GM23338 (cell line): Measurements from ENCODE around the gene ACADS. TPM values are rescaled to one million over a fixed set of nuclear protein-coding genes. Genes with fewer than 3 reads are reported as not detected.

Experiments
- ATAC-seq: fragments of 200-7000 bp; cut with Tn5 transposase; 3 replicates; pipeline ENCODE4 v1.9.1; 2020
- DNase-seq: peaks from one replicate; pipeline ENCODE4 v3.0.0-alpha.2; 2015; ENCODE audit warnings: low spot score
- H2AFZ ChIP-seq: fragments of 200-600 bp; sonication (generic); 2 replicates; pipeline ENCODE4 v1.8.0; 2016; ENCODE audit warnings: antibody characterized with exemption, mild to moderate bottlenecking, moderate library complexity
- H3F3A ChIP-seq: fragments of 200-600 bp; sonication (generic); replicated peaks from 2 replicates; pipeline ENCODE4 v1.8.0; 2017; ENCODE audit warnings: antibody characterized with exemption, mixed run types, low read depth
- H3K27ac ChIP-seq: fragments of 200-600 bp; sonication (generic); 2 replicates; pipeline ENCODE4 v1.6.1; 2016; ENCODE audit warnings: low read depth
- H3K27me3 ChIP-seq: fragments of 200-600 bp; sonication (generic); 2 replicates; pipeline ENCODE4 v1.8.0; 2016; ENCODE audit warnings: mild to moderate bottlenecking, mixed run types, moderate library complexity; ENCODE audit not compliant: insufficient read depth
- H3K36me3 ChIP-seq: fragments of 200-600 bp; sonication (generic); 2 replicates; pipeline ENCODE4 v1.8.0; 2016; ENCODE audit warnings: mild to moderate bottlenecking; ENCODE audit not compliant: insufficient read depth
- H3K4me1 ChIP-seq: fragments of 200-600 bp; sonication (generic); 2 replicates; pipeline ENCODE4 v1.8.0; 2016; ENCODE audit warnings: mild to moderate bottlenecking, moderate library complexity; ENCODE audit not compliant: insufficient read depth
- H3K4me2 ChIP-seq: fragments of 200-600 bp; sonication (generic); 2 replicates; pipeline ENCODE4 v1.7.1; 2017; ENCODE audit warnings: mixed run types
- H3K4me3 ChIP-seq: fragments of 200-600 bp; sonication (generic); 2 replicates; pipeline ENCODE4 v1.6.1; 2016; ENCODE audit warnings: mixed run types
- H3K79me2 ChIP-seq: fragments of 200-600 bp; sonication (generic); replicated peaks from 2 replicates; pipeline ENCODE4 v1.8.0; 2017; ENCODE audit warnings: mild to moderate bottlenecking; ENCODE audit not compliant: insufficient read depth
- H3K9me2 ChIP-seq: fragments of 200-600 bp; sonication (generic); 2 replicates; pipeline ENCODE4 v1.8.0; 2017; ENCODE audit not compliant: insufficient read depth
- H4K20me1 ChIP-seq: fragments of 200-600 bp; sonication (generic); replicated peaks from 2 replicates; pipeline ENCODE4 v1.8.0; 2017; ENCODE audit warnings: mild to moderate bottlenecking; ENCODE audit not compliant: insufficient read depth
- H3K27ac Mint-ChIP-seq: 2 replicates; pipeline ENCODE4 v1.8.0; 2020; ENCODE audit warnings: inconsistent platforms, mild to moderate bottlenecking, moderate library complexity, mixed read lengths
- H3K27me3 Mint-ChIP-seq: 3 replicates; pipeline ENCODE4 v1.8.0; 2022; ENCODE audit warnings: low read depth, mild to moderate bottlenecking, moderate library complexity, mixed read lengths, inconsistent platforms; ENCODE audit not compliant: insufficient read depth, poor library complexity
- H3K36me3 Mint-ChIP-seq: 3 replicates; pipeline ENCODE4 v1.8.0; 2021; ENCODE audit warnings: low read depth, mild to moderate bottlenecking, inconsistent platforms, moderate library complexity, mixed read lengths
- H3K4me1 Mint-ChIP-seq: 3 replicates; pipeline ENCODE4 v1.8.0; 2020; ENCODE audit warnings: mild to moderate bottlenecking, inconsistent platforms, mixed read lengths
- H3K4me3 Mint-ChIP-seq: 3 replicates; pipeline ENCODE4 v1.8.0; 2021; ENCODE audit warnings: moderate library complexity, mild to moderate bottlenecking, inconsistent platforms, mixed read lengths
- H3K9me3 Mint-ChIP-seq: 3 replicates; pipeline ENCODE4 v1.8.0; 2020; ENCODE audit warnings: moderate library complexity, mild to moderate bottlenecking, inconsistent platforms, mixed read lengths
- CREB1 ChIP-seq: fragments of 250-450 bp; sonication (Bioruptor Pico); IDR thresholded peaks from 2 replicates; pipeline ENCODE4 v1.5.0; 2020; ENCODE audit warnings: low read depth, mild to moderate bottlenecking, moderate library complexity
- CTCF ChIP-seq, 2 experiments: fragments of 200-600 bp in 1 of 2; sonication (generic) in 1 of 2; conservative IDR thresholded peaks; 2 replicates each; pipeline versions ENCODE4 v1.5.1 to v1.6.1; 2016 to 2017; ENCODE audit warnings: antibody characterized with exemption in 2 of 2, low read depth in 2 of 2, mild to moderate bottlenecking in 2 of 2, moderate library complexity in 1 of 2
- EZH2 ChIP-seq: fragments of 200-600 bp; sonication (generic); IDR thresholded peaks from one replicate; pipeline ENCODE4 v1.8.0; 2017; ENCODE audit warnings: antibody characterized with exemption, mild to moderate bottlenecking, low read depth; ENCODE audit not compliant: unreplicated experiment
- EZH2phosphoT487 ChIP-seq: fragments of 200-600 bp; sonication (generic); IDR thresholded peaks from one replicate; pipeline ENCODE4 v1.8.1; 2018; ENCODE audit warnings: antibody characterized with exemption; ENCODE audit not compliant: unreplicated experiment
- JUNB ChIP-seq: IDR thresholded peaks from one replicate; pipeline ENCODE4 v1.6.1; 2016; ENCODE audit warnings: antibody characterized with exemption; ENCODE audit not compliant: unreplicated experiment
- NANOG ChIP-seq: IDR thresholded peaks from 2 replicates; pipeline ENCODE4 v1.6.1; 2016; ENCODE audit warnings: antibody characterized with exemption, borderline replicate concordance
- POLR2AphosphoS5 ChIP-seq: IDR thresholded peaks from 2 replicates; pipeline ENCODE4 v1.6.1; 2016; ENCODE audit warnings: antibody characterized with exemption, low read depth
- REST ChIP-seq: IDR thresholded peaks from one replicate; pipeline ENCODE4 v1.6.1; 2018; ENCODE audit warnings: antibody characterized with exemption; ENCODE audit not compliant: unreplicated experiment
- STAT1 ChIP-seq: IDR thresholded peaks from one replicate; pipeline ENCODE4 v1.6.1; 2016; ENCODE audit warnings: antibody characterized with exemption; ENCODE audit not compliant: unreplicated experiment
- ZNF114 ChIP-seq: fragments of 250-450 bp; sonication (Bioruptor Pico); IDR thresholded peaks from 2 replicates; pipeline ENCODE4 v1.5.0; 2020; ENCODE audit warnings: mild to moderate bottlenecking, moderate library complexity
- ZNF331 ChIP-seq: fragments of 250-450 bp; sonication (Bioruptor Pico); IDR thresholded peaks from 2 replicates; pipeline ENCODE4 v1.5.0; 2020; ENCODE audit warnings: low read depth, mild to moderate bottlenecking, moderate library complexity
- polyA plus RNA-seq: library from polyadenylated mRNA; unstranded; fragments of >200 nt; fragmentation: Nextera tagmentation; extraction: Ambion mirVana; gene quantifications from 2 replicates; pipeline ENCODE4 v1.2.1, GENCODE V29; 2016
- total RNA-seq: library from RNA; depleted of rRNA; stranded (reverse); fragments of >200 nt; shearing (Covaris generic); gene quantifications from 2 replicates; pipeline ENCODE4 v1.2.3, GENCODE V29; 2014
- TF ChIP-seq, protein P1 (sequence below): fragments of 250-450 bp; sonication (Bioruptor Pico); IDR thresholded peaks from 2 replicates; pipeline ENCODE4 v1.5.0; 2020; ENCODE audit warnings: mild to moderate bottlenecking, moderate library complexity
- TF ChIP-seq, protein P2 (sequence below): IDR thresholded peaks from 2 replicates; pipeline ENCODE4 v1.6.1; 2016; ENCODE audit warnings: antibody characterized with exemption

Gene ACADS
- total and polyA plus RNA-seq, 2 experiments from 2014 or later, result 3.1 to 5.7 TPM

DNA sequence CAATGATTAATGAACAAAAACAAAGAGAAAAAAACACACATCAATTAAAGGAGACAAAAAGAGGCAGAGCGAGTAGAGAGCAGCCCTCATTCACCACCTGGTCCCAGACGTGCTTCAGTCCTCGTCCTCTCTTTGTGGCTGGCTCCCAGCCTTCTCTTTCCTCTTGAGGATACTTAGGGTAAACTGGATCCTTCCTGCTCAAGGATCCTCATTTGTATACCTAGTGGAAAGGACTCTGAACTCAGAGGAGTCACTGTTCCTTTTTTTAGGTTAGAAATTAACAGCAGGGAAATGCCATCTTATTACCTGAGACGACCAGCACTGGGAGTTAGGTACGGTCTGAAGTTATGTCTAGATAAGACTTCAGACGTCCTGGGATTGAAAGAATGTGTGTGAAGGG, 29.0 kb upstream of the ACADS start (continued):
- TF ChIP-seq STAT1, result no peak

GRCh38 chr12:120697344-120697743, 28.3 kb upstream of the ACADS start:
- Mint-ChIP-seq H3K27ac (no peak overlapping the region), H3K9me3 (no peaks in the 10 kb centered on the region), H3K27me3 (peaks cover 3% of the 10 kb centered on the region), H3K4me1 (peaks cover 21% of the 10 kb centered on the region), H3K36me3 (peaks cover 79% of the 10 kb centered on the region), H3K4me3 (no peak overlapping the region)
- no peak for ATAC-seq
- Histone ChIP-seq H3K4me1 (peaks cover 22% of the 10 kb centered on the region), H4K20me1 (peaks cover 34% of the 10 kb centered on the region), H3K9me2 (no peaks in the 10 kb centered on the region), H3K4me3 (no peak overlapping the region), H3K36me3 (peaks cover 56% of the 10 kb centered on the region), H3F3A (peaks cover 12% of the 10 kb centered on the region; the same call in 1 of the 2 replicates), H2AFZ (no peak overlapping the region), H3K79me2 (peaks cover 54% of the 10 kb centered on the region), H3K27ac (no peak overlapping the region), H3K4me2 (no peak overlapping the region), H3K27me3 (no peaks in the 10 kb centered on the region)
- no peak for DNase-seq
- TF ChIP-seq STAT1, result no peak
- TF ChIP-seq EZH2phosphoT487, result no peak
- TF ChIP-seq EZH2, result no peak
- TF ChIP-seq NANOG, result no peak
- TF ChIP-seq CREB1 (CRISPR knock-in tag), result no peak
- TF ChIP-seq, protein P1, sequence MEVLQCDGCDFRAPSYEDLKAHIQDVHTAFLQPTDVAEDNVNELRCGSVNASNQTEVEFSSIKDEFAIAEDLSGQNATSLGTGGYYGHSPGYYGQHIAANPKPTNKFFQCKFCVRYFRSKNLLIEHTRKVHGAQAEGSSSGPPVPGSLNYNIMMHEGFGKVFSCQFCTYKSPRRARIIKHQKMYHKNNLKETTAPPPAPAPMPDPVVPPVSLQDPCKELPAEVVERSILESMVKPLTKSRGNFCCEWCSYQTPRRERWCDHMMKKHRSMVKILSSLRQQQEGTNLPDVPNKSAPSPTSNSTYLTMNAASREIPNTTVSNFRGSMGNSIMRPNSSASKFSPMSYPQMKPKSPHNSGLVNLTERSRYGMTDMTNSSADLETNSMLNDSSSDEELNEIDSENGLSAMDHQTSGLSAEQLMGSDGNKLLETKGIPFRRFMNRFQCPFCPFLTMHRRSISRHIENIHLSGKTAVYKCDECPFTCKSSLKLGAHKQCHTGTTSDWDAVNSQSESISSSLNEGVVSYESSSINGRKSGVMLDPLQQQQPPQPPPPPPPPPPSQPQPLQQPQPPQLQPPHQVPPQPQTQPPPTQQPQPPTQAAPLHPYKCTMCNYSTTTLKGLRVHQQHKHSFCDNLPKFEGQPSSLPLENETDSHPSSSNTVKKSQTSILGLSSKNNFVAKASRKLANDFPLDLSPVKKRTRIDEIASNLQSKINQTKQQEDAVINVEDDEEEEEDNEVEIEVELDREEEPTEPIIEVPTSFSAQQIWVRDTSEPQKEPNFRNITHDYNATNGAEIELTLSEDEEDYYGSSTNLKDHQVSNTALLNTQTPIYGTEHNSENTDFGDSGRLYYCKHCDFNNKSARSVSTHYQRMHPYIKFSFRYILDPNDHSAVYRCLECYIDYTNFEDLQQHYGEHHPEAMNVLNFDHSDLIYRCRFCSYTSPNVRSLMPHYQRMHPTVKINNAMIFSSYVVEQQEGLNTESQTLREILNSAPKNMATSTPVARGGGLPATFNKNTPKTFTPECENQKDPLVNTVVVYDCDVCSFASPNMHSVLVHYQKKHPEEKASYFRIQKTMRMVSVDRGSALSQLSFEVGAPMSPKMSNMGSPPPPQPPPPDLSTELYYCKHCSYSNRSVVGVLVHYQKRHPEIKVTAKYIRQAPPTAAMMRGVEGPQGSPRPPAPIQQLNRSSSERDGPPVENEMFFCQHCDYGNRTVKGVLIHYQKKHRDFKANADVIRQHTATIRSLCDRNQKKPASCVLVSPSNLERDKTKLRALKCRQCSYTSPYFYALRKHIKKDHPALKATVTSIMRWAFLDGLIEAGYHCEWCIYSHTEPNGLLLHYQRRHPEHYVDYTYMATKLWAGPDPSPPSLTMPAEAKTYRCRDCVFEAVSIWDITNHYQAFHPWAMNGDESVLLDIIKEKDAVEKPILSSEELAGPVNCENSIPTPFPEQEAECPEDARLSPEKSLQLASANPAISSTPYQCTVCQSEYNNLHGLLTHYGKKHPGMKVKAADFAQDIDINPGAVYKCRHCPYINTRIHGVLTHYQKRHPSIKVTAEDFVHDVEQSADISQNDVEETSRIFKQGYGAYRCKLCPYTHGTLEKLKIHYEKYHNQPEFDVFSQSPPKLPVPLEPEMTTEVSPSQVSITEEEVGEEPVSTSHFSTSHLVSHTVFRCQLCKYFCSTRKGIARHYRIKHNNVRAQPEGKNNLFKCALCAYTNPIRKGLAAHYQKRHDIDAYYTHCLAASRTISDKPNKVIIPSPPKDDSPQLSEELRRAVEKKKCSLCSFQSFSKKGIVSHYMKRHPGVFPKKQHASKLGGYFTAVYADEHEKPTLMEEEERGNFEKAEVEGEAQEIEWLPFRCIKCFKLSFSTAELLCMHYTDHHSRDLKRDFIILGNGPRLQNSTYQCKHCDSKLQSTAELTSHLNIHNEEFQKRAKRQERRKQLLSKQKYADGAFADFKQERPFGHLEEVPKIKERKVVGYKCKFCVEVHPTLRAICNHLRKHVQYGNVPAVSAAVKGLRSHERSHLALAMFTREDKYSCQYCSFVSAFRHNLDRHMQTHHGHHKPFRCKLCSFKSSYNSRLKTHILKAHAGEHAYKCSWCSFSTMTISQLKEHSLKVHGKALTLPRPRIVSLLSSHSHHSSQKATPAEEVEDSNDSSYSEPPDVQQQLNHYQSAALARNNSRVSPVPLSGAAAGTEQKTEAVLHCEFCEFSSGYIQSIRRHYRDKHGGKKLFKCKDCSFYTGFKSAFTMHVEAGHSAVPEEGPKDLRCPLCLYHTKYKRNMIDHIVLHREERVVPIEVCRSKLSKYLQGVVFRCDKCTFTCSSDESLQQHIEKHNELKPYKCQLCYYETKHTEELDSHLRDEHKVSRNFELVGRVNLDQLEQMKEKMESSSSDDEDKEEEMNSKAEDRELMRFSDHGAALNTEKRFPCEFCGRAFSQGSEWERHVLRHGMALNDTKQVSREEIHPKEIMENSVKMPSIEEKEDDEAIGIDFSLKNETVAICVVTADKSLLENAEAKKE (CRISPR knock-in tag), result no peak
- no peak for TF ChIP-seq POLR2AphosphoS5
- no peak for TF ChIP-seq REST
- TF ChIP-seq JUNB, result no peak
- no peak for TF ChIP-seq ZNF114
- no peak for TF ChIP-seq CTCF (conservative IDR thresholded peaks at IDR 0.05; ENCODE audit: low read depth in 2 of 2)
- TF ChIP-seq ZNF331, result no peak
- TF ChIP-seq, protein P2, sequence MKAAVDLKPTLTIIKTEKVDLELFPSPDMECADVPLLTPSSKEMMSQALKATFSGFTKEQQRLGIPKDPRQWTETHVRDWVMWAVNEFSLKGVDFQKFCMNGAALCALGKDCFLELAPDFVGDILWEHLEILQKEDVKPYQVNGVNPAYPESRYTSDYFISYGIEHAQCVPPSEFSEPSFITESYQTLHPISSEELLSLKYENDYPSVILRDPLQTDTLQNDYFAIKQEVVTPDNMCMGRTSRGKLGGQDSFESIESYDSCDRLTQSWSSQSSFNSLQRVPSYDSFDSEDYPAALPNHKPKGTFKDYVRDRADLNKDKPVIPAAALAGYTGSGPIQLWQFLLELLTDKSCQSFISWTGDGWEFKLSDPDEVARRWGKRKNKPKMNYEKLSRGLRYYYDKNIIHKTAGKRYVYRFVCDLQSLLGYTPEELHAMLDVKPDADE, result no peak
